Fibroblast of peridontal ligament (primary cell): ENCODE results near the gene PRR30.
A peak's percentile ranks its signal among the peaks of the same experiment; 100 is the strongest.
"Not testable (repeated sequence)": the region's sequence is repeated elsewhere in the genome, so short reads cannot be mapped to it uniquely, and the experiment has no call there.

Experiments used
- DNase-seq: peaks from one replicate; pipeline ENCODE4 v3.0.0-alpha.2; 2010; ENCODE audit errors: extremely low read depth

PRR30 gene

DNA sequence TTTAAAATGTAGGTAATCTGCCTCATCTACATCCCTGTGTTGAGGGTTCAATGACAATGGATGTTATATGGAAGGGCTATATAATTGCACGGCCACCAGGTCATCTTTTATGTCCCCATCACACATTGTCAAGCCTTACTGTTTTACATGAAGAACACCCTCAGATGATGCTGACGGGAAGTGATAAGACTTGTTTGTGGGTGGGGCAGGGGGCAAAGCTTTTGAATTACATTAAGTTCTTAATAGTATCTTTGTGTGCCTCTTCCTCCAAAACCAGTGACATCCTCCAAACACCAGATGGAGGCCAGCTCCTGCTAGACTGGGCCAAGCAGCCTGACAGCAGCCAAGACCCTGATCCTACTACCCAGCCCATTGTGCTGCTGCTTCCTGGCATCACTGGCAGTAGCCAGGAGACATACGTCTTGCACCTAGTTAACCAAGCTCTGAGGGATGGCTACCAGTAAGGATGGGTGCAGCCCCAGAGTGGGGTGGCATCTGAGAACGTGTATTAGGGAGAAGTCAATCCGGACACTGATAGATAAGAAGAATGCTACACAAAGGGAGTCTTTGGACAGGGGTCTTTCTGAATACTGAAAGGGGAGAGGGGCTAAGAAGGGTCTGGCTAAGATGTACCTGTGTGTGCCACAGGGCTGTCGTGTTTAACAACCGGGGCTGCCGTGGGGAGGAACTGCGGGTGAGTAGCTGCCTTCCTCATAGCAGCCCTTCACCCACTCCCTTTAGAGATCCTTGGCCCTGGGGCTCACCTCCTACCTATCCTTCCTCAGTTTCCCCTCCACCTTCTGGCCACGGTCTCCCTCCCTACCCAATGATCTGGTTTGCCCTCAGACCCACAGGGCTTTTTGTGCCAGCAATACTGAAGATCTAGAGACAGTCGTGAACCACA, 10.3 kb downstream of the PRR30 start:
- no peak for DNase-seq

DNA sequence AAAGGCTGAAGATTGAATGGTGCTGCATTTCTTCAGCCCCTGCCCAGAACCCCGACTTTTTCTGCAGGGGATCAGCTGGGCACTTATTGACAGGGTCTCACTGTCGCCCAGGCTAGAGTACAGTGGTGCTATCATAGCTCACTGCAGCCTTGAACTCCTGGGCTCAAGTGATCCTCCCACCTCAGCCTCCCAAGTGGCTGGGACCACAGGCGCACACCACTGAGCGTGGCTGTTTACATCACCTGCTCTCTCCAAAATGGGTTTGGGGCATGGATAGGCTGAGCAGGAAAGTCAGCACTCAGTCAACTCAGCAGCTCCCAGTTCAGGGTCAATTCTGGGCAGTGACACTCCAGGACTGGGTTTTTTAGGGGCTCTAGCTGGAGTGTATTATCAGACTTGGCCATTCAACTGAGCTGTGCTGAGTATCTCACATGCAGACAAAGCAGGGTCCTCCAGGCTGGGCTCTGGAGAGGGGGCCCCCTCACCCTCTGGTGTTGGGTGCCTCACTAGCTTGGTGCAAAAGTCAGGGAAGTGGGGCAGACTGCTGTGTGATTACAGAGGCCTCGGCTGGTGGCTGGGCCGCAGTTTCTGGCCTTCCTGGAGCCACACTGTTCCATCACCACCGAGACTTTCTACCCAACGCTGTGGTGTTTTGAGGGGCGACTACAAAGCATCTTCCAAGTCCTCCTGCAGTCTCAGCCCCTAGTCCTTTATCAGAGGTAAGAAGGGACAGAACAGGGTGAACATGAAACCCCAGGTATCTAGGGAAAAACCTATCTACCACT, 11.1 kb downstream of the PRR30 start:
- no peak for DNase-seq

DNA sequence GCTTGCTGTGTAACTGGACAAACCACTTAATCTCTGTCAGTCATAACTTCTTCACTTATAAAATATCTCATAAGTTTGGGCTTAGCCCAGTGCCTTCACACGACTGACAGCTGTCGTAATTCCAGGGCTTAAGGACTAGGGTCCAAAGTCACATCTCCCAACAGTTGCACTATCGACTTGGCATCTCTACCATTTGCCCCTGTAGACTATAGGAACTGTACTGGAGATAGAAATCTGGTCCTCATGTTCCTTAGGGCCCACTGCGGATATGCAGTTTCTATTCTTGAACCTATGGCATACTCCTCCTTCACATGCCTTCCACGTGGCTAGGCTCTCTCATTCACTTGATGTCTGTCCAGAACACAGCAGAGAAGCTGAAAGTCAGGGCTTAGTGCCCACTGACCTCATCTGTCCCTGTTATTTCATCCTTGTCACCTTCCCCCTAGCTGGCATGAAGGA, 12.9 kb downstream of the PRR30 start:
- DNase-seq, result no peak

DNA sequence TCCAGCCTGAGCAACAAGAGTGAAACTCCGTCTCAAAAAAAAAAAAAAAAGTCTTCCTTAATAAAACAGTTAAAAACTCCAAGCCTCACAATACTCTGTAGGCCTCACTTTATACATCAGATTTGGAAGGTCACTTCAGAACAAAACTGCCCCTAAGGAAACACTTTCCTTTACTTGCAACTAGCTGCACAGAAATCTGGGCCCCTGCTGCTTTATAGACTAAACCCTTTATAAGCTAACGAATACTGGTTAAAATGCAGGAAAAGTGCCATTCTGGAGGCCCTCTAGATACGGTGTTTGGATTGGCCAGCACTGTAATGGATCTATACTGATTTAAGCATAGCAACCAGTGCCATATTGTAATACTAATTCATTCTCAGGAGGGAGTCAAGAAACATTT, 14.1 kb downstream of the PRR30 start:
- DNase-seq, result no peak

DNA sequence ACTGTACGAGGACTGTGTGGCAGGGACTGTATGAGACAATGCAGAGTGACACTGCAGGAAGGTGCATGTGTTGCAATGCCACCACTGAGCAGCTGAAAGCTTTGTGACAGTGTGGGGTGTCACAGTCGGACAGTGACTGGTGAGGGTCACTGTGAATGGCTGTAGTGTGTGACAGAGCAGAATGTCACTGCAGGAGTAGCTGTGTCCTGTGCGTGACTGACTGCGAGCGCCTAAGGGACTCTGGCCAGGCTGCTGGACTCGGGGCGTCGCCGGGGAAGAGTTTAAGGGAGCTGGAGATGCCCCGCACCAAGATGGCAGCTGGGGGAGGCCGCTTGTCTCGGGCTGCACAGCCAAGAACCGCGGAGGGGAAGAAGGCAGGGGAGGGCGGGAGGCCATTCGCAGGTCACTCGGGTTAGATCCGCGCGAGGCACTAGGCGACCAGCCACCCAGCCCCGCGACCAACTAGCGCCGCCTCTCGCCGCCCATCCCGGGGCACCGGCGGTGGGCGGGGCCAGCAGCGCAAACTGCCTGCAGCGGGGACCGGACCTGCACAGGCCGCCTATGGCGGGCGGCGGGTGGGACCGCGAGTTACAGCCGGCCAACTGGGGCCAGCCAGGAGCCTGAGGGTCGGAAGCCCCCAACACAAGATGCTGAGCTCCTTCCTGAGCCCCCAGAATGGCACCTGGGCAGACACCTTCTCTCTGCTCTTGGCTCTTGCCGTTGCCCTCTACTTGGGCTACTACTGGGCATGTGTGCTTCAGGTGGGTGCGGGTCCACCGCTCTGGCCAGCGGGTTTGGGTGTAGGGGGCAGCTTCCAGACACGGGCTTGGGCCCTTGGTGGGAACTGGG, 15.7 kb downstream of the PRR30 start, which contains the start of gene ABHD1:
Gene ABHD1, plus strand, starts transcription at position 514 of the 849 bp plus-strand sequence. Its CDS starts 134 bp downstream, at position 648.
- DNase-seq, result peak; percentile 7

DNA sequence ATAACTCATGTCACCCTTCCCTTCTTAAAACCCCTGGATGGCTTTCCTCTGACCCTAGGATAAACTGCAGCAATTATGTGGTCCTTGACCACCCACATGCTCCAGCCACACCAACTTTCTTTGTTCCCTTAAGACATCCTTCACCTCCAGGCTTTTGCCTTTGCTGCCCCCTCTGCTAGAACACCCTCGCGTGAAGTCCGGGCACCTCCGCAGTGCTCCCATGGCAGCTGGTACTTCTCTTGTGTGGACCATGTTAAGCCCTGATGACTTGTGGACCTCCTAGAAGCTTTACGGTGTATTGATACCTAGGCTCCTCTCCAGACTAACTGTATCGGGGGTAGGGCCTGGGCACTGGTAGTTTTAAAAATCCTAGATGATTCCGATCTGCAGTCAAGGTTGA, 16.4 kb downstream of the PRR30 start:
- no peak for DNase-seq

DNA sequence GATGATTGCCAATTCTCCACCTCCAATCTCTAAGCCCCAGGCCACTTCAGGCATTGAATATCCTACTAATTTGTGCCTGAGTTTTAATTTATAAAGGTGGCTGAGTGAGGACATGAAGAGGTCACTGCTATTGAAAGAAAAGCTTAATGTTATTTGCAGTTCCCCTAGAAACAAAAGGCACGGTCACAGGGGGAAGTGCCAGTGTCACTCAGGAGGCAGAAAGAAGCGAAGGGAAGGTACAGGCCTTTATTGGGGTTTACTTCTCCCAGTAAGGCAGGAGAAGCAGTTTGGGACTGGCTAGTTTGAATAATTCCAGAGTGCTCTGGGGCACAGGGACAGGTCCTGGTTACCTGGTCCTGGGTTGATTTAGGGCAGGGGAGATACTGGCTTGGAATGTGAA, 17.3 kb downstream of the PRR30 start:
- no peak for DNase-seq

DNA sequence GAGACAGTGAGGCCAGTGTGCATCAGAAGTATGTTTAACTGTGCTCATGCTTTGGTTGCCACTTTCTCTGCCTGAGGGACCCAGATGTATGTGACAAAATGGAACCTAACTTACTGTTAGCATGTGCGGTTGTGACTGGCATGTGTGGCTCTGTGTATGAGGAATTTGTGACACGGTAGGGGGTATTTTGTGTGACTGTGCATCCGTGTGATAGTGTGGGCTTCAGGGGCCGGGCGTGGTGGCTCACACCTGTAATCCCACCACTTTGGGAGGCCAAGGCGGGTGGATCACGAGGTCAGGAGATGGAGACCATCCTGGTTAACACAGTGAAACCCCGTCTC, 19.9 kb downstream of the PRR30 start:
- not testable (repeated sequence) for DNase-seq

DNA sequence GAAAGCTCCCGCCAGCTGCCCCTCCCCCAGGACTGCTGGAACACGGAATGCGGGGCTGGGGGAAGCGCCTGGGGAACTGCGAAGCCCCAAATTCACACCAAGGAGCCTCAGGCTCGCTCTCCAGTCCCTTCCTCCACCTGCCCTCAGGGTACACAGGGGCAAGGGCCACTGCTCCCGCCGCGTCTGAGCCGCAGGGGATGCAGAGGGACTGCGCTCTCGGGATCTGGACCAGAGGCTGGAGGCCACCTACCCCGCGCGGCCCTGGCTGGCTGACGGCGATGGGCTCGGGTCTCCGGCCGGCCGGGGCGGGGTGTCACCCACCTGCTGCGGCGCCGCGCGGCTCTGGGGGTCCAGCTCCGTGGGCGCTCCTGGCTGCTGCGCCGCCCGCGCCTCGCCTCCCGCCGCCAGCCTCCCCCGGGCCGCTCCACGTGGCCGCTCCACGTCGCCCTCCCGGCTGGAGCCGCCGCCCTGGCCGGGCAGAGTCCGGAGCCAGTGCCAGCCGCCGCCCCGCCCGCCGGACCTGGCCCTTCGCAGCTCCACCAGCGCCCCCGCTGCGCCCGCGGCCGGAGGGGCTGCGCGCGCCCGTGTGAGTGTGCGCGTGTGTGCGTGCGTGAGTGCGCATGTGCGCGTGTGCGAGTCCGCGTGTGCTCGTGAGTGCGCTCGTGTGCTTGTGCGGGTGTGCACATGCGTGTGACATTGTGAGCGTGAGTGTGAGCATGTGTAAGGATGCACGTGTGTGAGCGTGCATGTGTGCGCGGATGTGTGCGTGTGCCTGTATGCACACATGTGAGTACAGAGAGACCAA, 20.5 kb downstream of the PRR30 start, which contains the start of gene CGREF1:
Gene CGREF1, minus strand, starts transcription at position 604 of the 805 bp plus-strand sequence. CDS start 14,762 bp downstream, outside the sequence.
- no peak for DNase-seq

DNA sequence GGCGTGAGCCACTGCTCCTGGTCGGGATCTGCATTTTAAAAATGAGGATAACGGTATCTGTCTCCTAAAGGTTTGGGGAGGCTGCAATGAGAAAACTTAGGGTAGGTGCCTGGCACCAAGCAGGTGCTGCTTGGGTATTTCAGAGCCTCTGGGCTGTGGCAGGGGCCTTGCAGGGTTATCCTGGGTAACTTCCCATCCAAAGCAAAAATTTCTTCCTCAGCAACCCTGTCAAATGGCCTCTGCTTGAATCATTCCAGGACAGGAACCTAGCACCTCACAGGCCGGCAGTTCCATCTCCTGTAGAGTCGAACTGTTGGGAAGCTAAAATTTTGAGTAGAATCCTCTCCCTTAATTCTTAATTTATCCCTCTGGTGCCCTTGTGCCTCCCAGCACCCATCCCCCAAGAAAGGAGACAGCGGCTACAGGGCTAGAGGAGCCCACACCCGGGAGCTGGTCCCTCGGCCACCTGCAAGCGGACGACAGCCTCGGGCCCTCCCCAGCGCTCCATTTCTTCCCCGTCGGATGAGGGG, 21.1 kb downstream of the PRR30 start:
- DNase-seq, result no peak

DNA sequence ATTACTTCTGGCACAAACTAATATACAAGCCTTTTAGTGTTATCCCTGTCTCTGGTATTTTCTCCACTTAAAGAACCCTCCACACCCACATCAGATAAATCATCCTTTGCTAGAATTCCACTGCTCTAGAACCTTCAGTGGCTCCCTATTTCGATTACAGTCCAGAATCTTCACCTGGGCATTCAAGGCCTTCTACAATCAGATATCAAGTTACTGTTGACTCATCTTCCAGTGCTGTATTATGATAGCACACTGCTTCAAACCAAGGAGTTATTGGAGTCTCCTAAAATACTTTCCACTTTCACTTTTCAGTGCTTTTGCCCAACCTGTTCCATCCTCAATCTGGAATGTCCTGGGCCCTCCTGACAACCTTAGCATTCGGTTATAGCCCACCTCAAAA, 23.7 kb downstream of the PRR30 start:
- no peak for DNase-seq

DNA sequence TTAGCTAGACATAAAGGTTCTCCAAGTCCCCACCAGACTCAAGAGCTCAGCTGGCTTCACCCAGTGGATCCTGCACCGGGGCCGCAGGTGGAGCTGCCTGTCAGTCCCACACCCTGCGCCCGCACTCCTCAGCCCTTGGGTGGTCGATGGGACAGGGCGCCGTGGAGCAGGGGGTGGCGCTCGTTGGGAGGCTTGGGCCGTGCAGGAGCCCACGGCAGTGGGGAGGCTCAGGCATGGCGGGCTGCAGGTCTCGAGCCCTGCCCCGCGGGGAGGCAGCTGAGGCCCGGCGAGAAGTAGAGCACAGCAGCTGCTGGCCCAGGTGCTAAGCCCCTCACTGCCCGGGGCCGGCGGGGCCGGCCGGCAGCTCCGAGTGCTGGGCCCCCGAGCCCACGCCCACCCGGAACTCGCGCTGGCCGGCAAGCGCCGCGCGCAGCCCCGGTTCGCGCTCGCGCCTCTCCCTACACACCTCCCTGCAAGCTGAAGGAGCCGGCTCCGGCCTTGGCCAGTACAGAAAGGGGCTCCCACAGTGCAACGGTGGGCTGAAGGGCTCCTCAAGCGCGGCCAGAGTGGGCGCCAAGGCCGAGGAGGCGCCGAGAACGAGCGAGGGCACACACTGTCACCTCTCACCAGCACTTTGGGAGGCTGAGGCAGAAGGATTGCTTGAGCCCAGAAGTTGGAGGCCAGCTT, 27.7 kb downstream of the PRR30 start:
- not testable (repeated sequence) for DNase-seq

DNA sequence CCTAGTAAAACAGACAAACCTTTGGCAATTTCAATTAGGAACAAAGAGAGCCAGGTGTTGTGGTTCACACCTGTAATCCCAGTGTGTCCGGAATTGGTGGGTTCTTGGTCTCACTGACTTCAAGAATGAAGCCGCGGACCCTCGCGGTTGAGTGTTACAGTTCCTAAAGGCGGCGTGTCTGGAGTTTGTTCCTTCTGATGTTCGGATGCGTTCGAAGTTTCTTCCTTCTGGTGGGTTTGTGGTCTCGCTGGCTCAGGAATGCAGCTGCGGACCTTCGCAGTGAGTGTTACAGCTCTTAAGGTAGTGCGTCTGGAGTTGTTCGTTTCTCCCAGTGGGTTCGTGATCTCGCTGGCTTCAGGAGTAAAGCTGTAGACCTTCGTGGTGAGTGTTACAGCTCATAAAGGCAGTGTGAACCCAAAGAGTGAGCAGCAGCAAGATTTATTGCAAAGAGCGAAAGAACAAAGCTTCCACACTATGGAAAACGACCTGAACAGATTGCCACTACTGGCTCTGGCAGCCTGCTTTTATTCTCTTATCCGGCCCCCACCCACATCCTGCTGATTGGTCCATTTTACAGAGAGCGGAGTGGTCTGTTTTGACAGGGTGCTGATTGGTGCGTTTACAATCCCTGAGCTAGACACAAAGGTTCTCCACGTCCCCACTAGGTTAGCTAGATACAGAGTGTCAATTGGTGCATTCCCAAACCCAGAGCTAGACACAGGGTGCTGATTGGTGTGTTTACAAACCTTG, 28.4 kb downstream of the PRR30 start:
- DNase-seq, result not testable (repeated sequence)

DNA sequence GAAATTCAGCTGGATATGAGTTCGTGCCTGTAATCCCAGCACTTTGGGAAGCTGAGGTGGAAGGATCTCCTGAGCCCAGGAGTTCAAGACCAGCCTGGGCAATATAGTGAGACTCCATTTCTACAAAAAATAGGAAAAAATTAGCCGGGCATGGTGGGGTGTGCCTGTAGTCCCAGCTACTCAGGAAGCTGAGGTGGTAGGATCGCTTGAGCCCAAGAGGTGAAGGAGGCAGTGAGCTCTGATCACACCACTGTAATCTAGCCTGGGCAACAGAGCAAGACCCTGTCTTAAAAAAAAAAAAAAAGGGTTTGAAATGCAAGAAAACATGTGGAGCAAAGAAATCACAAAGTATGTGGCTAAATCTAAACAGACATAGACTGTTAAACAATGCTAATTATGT, 30.1 kb downstream of the PRR30 start:
- DNase-seq, result no peak

DNA sequence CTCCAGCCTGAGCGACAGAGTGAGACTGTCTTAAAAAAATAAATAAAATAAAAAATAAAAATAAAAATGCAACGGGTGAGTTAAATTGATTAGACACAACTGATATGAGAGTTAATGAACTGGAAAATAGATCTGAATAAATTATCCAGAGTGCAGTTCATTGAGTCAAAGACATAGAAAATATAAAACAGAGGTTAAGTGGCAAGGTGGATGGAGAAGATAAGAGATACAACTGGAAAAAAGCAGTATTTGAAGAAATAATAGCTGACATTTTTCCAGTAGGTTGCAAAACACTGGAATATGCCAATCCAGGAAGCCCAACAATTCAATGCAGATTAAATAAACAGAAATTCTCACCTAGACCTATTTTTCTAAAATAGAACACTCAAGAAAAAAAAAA, 31.0 kb downstream of the PRR30 start:
- no peak for DNase-seq

DNA sequence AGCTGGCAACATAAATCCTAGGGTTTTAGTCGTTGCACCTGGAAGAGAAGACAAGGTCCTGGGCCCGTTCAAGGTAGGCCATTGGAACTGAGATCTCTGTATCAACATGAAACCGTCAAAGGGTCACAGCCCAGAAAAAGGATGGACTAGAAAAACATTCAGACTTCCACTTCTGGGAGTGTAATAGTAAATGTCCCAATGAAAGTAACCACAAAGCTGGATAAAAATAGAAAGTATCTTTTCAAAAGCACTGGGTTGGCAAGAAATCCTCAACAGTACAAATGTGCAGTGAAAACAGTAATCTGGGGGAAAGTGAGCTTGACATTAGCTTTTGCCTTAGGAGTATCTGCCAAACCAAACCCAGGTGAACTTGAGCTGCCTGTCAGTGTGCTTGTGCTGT, 33.2 kb downstream of the PRR30 start:
- DNase-seq, result no peak

DNA sequence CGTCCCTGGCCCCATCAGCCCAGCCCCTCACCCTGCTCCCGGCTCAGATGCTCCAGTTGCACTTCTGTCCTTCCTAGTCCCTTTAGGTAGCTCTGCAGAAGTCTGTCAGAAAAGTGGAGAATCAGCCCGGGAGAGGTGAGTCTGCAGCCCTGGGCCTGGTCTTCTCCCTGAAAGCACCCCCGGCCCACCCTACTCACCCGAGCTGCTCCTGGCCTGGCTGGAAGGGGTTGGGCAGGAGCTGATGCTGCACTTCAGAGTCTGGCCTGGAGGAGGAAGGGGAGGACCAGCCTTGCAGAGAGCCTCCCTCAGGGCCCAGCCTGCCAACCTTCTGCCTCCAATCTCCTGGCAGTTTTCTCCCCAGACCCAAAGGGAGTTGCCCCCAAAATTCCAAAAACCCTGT, 36.9 kb downstream of the PRR30 start:
- DNase-seq, result no peak

DNA sequence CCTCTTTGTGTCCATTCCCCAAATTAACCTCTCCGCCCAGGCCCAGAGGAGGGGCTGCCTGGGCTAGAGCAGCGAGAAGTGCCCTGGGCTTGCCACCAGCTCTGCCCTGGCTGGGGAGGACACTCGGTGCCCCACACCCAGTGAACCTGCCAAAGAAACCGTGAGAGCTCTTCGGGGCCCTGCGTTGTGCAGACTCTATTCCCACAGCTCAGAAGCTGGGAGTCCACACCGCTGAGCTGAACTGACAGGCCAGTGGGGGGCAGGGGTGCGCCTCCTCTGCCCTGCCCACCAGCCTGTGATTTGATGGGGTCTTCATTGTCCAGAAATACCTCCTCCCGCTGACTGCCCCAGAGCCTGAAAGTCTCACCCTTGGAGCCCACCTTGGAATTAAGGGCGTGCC, 39.2 kb downstream of the PRR30 start:
- no peak for DNase-seq

DNA sequence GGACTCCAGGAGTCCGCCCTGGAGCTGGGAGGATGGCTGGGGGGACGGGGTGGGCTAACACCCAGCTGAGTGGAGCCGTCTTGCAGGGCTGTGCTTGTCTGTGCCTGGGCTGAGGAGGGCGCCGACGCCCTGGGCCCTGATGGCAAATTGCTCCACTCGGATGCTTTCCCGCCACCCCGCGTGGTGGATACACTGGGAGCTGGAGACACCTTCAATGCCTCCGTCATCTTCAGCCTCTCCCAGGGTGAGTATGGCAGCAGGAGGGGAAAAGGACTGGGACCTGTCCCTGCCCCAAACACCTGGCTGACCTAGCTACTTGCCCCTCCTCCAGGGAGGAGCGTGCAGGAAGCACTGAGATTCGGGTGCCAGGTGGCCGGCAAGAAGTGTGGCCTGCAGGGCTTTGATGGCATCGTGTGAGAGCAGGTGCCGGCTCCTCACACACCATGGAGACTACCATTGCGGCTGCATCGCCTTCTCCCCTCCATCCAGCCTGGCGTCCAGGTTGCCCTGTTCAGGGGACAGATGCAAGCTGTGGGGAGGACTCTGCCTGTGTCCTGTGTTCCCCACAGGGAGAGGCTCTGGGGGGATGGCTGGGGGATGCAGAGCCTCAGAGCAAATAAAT, 39.8 kb downstream of the PRR30 start:
- no peak for DNase-seq
